GM19193 (cell line): Measurements from ENCODE around the gene PMEPA1.

ENCODE experiments used
- POLR2A ChIP-seq: IDR thresholded peaks from 4 replicates; pipeline ENCODE4 v1.6.1; 2011; ENCODE audit not compliant: insufficient read depth, insufficient read length; ENCODE audit errors: extremely low read depth

The PMEPA1 gene

DNA sequence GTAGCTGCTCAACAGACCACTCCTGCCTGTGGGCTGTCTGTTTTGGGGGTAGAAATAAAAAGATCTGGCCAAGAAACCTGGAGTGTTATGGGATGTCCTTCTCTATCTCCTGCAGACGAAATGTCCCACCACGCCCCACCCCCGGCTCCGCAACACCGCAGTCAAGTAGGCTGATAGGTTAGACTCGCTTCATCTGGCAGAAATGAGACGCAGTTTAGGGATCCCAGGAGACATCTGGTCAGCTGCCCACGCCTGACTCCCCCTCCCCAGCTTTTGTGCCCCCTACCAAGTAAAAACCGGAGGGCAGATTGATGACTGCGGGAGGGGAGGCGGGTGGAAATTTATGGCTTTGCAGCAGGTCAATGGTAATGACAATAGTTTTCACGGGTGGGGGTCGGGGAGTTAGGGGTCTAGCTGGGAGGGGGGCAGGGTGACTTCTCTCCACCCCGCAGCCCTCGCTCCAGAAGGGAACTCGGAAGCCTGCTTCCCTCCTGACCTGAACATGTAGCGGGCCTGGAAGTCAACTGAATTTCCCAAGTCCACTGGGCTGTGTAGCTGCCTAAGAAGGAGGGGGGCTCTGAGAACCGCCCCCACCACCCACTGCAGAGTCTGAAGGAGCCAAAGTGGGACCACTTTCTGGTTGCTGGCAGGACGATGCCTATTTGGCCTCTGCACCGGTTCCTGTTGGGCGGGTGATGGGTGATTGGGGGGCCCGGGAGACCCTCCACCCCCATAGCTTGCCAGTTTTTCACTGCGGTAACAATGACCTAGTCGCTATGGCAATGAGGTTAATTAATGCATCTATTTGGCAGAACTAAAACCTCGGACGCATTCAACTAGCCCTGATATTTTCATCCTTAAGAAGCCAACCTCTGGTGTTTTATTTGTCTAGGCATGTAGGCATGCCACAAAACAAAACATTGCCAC lies 25.7 kb downstream of the PMEPA1 start:
- no peak for TF ChIP-seq POLR2A

DNA sequence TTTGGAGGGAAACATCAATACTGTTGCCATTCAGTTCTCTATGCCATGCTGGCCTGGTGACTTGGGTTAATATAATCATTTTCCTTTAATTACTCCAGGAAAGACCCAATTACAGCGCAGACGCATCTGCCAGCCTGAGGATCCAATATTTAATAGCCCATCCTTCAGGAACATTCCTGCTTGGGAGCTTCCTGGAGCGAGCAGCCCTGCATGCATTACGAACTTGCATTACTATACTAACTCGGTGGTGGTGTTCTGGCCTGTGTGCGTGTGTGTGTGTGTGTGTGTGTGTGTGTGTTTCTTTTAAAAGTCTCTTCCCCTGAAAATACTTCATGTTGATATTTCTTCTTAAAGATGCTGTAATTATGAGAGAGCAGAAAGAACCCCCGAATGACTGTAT lies 26.5 kb downstream of the PMEPA1 start:
- TF ChIP-seq POLR2A = no peak

DNA sequence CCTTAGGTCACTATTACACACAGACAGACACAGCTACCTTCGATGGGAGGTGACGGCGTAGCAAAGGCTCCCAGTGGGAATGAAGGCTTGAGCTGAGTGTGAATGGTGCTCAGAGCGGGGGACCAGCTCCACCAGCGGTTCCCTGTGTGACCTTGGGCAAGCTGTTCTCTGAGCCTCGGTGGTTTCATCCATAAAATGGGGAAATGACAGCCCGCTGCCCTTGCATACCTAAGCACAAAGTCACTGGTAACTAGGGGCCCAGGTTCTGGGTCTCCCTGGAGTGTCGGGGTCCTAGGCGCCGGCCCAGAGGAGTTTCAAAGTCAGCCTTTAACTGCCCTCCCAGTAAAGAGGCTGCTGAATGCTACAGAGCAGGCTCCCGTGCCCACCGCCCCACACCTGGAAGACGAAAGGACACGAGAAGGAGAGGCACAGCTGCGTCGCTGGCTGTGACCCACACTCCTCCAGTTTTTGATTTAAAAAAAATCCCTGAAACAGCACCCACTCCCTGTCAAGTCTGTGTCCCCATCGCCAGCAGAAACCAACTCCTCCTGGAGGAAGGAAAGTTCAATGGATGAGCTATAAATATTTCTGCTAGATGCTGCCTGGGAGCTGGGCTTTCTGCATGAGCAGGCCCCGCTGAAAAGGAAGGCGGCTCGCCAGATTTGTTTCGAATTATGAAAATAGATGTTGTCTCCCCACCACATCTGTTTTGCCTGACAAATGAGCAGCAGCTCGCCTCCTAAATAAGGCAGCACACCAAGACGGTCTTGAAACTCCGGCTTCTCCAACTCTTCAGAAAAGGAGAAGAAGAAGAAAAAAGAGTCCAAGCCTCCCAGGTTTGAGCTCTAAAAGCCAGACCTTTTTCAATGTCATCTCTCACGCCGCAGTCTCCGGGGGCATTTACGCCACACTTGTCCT lies 27.4 kb downstream of the PMEPA1 start:
- peak; percentile 54 for TF ChIP-seq POLR2A

DNA sequence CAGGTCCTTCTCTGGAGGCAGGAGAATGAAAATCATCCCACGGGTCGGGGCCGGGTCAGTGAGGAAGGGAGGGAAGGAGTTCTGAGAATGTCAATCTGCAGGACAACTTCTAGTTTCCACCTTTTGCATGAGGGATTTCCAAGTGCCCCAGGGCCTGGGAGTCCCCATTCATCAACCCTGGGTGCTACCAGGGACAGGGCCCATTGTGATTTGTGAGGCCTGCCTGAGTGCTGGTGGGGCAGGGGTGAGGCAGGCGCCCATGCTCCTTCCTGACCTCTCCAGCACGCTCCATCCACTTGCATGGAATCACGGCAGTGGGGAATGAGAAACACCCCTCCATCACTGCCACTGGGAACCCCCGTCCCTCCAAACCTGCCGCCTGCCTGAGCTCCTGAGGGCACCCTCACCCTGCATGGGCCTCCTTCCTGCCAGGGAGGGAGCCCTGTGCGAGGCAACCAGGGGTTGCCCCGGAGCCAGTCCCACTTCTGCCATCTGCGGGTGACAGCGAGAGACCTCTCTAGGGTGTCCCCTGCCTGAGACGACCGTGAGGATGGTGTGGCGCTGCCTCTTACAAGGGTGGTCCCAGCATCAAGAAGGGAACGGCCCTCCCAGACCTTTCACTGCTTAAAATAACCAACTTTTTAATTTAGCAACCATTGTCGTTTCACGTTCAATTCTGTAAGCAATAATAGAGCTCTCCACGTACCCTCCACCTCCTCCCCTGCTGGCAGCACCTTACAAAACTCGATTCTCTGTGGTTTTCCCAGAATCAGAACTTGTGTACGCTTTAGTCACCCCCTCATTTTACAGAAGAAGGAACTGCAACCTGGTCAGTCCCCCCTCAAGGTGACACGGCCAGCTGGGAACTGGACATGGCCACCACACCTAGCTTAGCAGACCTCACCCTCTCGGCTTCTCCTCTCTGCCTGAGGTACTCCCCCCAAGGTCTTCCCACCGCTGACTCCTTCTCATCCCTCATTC lies 28.6 kb downstream of the PMEPA1 start:
- peak; percentile 34 for TF ChIP-seq POLR2A

DNA sequence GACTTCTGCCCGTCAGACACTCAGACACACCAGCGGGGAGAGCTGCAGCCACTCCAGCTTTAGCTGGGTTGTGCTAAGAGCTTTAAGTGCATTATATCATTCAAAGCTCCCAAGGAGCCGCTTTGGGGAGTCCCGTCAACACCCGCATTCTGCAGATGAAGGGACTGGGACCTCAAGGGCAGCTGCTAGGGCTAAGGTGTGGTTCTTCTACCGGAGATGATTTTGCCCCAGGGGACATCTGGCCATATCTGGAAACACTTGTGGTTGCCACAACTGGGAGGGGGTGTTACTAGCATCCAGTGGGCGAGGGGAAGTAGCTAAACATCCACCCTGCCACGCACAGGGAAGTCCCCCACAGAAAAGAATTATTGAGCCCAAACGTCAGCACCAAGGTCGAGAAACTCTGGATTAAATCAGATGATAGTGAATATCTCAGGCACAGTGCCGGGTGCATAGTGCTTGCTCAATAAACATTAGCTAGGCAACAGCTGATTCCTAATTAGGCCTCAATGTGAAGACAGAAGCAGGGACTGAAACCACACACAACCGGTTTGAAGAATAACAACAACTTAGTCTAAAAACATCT lies 29.6 kb downstream of the PMEPA1 start:
- TF ChIP-seq POLR2A = no peak

DNA sequence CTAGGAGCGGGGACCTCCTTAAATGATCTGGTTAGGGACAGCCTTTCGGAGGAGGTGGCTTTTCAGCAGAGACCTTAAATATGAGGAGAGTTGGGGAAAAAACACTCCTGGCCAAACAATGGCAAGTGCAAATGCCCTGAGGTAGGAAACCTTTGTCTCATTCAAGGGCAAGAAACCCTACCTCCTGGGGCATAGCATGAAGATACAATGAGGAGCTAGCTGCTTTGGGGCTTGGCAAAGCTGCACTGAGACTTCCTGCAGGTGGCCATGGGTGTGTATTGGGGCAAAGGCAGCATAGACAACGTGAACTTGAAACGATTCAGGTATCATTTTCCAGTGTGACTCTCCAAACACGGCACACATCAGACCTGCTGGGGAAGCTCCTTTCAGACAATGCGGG lies 30.7 kb downstream of the PMEPA1 start:
- TF ChIP-seq POLR2A = no peak

DNA sequence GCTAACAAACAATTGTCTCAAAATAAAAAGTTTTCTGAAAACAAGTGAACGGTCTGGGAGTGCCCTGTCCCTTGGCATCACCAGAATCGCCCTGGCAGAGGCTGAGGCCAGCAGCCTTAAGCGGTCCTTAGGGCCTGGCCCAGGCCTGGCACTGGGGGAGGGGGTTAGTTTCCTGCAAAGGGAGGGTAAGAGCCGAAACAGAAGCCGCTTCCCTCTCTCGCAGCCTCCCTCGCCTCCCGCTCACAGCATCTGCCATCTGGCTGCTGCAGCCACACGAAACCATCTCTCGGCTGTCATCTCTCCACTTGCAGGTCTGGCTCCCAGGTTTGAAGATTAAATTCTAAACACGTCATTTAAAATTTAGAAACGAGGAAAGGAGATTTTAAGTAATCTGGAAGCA lies 31.5 kb downstream of the PMEPA1 start:
- TF ChIP-seq POLR2A = no peak

DNA sequence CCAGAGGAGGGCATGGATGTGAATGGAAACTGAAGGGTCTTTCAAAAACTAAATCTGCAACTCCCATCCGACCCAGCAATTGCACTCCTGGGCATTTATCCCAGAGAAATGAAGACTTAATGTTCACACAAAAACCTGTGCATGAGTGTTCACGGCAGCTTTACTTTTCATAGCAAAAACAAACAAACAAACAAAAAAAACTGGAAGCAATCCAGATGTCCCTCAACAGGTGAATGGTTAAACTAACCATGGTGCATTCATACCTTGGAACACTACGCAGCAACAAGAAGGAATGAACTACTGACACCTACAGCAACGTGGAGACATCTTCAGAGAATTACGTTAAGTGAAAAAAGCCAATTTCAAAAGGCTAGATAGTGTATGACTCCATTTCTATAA lies 32.2 kb downstream of the PMEPA1 start:
- TF ChIP-seq POLR2A = no peak

DNA sequence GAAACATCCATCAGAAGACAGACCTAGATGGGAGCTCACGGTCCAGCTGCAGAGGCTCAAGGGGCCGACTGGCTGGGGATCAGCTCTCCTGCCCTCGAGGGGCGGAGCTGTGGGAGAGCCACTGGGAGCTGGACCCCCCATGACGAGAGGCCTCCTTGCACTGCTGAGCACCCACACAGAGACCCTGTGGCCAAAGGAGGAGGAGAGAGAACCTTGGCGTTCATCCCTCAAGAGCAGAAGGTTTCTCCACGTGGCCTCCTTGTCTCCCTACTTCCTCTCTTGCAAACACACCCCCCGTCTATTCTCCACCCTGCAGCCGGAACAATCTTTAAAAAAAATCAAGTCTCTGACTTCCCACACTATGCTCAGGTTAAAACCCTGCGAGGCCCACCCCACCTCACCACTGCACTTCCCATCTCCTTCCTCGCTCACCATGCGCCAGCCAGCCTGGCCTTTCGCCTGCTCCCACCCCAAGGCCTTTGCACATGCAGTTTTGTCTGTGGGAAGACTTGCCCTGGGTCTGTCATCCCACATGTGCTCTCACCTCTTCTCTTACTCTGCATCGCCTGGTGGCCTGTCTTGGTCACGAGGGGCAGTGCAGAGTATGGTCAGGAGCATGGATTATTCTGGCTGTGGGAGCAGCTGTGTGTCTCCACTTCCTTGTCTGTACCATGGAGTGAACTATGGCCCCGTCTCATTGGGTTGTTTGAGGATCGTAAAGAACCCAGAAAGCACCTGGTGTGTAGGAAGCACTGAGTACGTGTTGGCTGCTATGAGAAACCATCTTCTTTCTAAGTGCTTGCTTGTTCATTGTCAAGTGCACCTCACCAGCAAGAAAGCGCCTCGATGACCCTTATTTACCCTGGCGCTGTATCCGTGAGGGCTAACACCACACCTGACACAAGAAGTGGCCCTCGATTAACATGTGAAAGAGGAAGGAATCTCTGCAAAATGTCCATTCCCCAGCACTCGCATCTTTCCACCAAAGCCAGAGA lies 32.9 kb downstream of the PMEPA1 start:
- no peak for TF ChIP-seq POLR2A

DNA sequence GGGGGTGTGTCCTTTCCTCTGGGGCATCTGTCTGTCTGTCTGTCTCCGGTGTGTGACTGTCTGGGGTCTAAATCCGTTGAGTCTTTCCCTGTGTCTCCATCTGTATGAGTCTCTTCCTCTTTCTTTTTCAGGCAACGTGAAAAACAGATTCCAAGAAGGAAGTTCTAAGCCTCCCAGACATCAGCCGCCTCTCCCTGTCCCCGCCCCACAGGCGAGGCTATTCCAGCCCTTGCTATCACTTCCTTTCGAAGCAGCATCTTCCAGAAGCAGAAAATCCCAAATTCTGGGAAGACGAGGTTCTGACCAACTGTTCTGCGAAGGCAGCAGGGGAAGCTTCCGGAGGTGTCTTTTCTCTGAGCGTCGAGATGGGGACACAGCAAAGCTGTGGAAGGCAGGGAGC lies 34.0 kb downstream of the PMEPA1 start:
- no peak for TF ChIP-seq POLR2A

DNA sequence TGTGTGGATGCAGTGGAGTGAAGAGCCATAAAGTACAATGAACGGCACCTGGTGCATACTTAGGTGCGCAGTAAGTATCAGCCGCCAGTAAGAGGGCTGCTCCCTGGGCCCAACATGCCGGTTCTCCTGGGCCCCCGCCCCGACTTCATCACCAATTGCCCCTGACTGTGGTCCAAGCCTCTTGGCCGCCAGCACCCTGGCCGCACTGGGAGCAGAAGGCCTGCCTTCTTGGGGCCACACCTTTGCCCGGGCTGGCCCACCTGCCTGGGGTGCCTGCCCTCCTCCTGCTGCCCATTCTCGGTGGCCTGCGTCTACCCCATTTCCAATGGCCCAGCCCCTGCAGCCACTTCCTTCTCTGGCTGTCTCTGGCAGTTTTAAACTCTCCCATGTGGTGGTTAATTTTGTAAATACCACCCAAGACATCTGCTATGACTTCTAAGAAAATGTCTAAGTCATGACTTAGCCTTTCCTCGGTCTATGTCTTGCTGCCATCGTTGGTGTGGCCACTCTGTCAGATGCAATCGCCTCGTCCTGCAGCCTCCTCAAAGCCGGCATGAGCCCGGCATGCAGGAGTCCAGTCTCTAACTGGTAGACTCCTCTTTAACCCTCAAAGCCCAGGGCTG lies 36.8 kb downstream of the PMEPA1 start:
- no peak for TF ChIP-seq POLR2A

DNA sequence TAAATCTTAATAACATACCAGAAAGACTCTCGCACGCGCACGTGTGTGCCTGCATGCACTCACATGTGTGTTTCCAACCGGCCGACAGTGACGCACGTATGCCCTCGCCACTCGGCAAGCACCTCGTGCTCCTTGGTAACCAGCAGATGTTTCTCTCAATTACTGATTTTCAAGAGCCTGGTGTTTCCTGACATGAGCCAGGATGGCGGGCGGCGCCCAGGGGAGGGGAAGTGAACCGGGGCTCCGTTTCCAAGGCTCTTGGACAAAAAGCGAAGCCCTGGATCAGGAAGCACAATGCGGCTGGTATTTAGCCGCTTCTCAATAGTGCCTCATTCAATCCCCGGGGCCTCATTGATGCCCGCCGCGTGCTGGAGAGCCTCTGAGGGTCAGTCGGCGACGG lies 37.7 kb downstream of the PMEPA1 start:
- no peak for TF ChIP-seq POLR2A
